Fibroblast of skin of back (primary cell): ENCODE results near the gene VEPH1.
"Not testable (repeated sequence)": the region's sequence is repeated elsewhere in the genome, so short reads cannot be mapped to it uniquely, and the experiment has no call there.

ENCODE experiments used
- DNase-seq: peaks from one replicate; pipeline ENCODE4 v3.0.0-alpha.2; 2013

Gene VEPH1

GRCh38 chr3:157347577-157348303, 155.5 kb downstream of the VEPH1 start:
- no peak for DNase-seq

- no peak for DNase-seq
These were observed 166.8 kb downstream of the VEPH1 start for GRCh38 chr3:157336252-157337009.

- peak; percentile 73 for DNase-seq
These were observed 167.8 kb downstream of the VEPH1 start for GRCh38 chr3:157335233-157336076.

GRCh38 chr3:157333551-157333991, 169.6 kb downstream of the VEPH1 start:
- peak; percentile 76 for DNase-seq

- DNase-seq = peak; percentile 51
These were observed 173.0 kb downstream of the VEPH1 start for GRCh38 chr3:157330206-157330605.

GRCh38 chr3:157329551-157329950, 173.7 kb downstream of the VEPH1 start:
- DNase-seq = no peak

GRCh38 chr3:157327837-157328236, 175.4 kb downstream of the VEPH1 start:
- no peak for DNase-seq

- no peak for DNase-seq
These were observed 176.2 kb downstream of the VEPH1 start for GRCh38 chr3:157327018-157327417.

GRCh38 chr3:157324869-157325268, 178.3 kb downstream of the VEPH1 start:
- not testable (repeated sequence) for DNase-seq

GRCh38 chr3:157323360-157323759, 179.9 kb downstream of the VEPH1 start:
- DNase-seq = no peak

GRCh38 chr3:157319672-157320071, 183.5 kb downstream of the VEPH1 start:
- DNase-seq = no peak

GRCh38 chr3:157318639-157319288, 184.5 kb downstream of the VEPH1 start:
- no peak for DNase-seq

- DNase-seq = peak; percentile 43
These were observed 185.3 kb downstream of the VEPH1 start for GRCh38 chr3:157317895-157318294.

- DNase-seq = no peak
These were observed 190.0 kb downstream of the VEPH1 start for GRCh38 chr3:157313186-157313585.

- no peak for DNase-seq
These were observed 190.9 kb downstream of the VEPH1 start for GRCh38 chr3:157312376-157312745.

- DNase-seq = peak; percentile 95
These were observed 191.4 kb downstream of the VEPH1 start for GRCh38 chr3:157311633-157312375.

GRCh38 chr3:157310329-157311052, 192.7 kb downstream of the VEPH1 start:
- DNase-seq = no peak

GRCh38 chr3:157306502-157306901, 196.7 kb downstream of the VEPH1 start:
- no peak for DNase-seq

GRCh38 chr3:157305392-157305791, 197.8 kb downstream of the VEPH1 start:
- DNase-seq = no peak

- no peak for DNase-seq
These were observed 201.5 kb downstream of the VEPH1 start for GRCh38 chr3:157301755-157302154.
